Gastrocnemius medialis (tissue), 4 donors: ENCODE measurements around the gene MAST2.

Experiments
- POLR2A ChIP-seq, 2 donors: fragments of 450-650 bp; IDR thresholded peaks; one replicate each; pipeline ENCODE4 v1.6.1; 2017; ENCODE audit warnings: antibody characterized with exemption in 2 of 2, mild to moderate bottlenecking in 2 of 2, moderate library complexity in 2 of 2
- TF ChIP-seq, protein P1 (sequence below), 5 experiments: fragments of 450-650 bp in 3 of 5; fragments of 200-600 bp in 2 of 5; sonication (generic) in 2 of 5; IDR thresholded peaks in 4 of 5; conservative IDR thresholded peaks in 1 of 5; 1 replicate in 4 of 5; 2 replicates in 1 of 5; pipeline ENCODE4 v1.5.1; 2016 to 2019; ENCODE audit warnings: antibody characterized with exemption in 5 of 5, mild to moderate bottlenecking in 3 of 5, moderate library complexity in 3 of 5

DNA sequence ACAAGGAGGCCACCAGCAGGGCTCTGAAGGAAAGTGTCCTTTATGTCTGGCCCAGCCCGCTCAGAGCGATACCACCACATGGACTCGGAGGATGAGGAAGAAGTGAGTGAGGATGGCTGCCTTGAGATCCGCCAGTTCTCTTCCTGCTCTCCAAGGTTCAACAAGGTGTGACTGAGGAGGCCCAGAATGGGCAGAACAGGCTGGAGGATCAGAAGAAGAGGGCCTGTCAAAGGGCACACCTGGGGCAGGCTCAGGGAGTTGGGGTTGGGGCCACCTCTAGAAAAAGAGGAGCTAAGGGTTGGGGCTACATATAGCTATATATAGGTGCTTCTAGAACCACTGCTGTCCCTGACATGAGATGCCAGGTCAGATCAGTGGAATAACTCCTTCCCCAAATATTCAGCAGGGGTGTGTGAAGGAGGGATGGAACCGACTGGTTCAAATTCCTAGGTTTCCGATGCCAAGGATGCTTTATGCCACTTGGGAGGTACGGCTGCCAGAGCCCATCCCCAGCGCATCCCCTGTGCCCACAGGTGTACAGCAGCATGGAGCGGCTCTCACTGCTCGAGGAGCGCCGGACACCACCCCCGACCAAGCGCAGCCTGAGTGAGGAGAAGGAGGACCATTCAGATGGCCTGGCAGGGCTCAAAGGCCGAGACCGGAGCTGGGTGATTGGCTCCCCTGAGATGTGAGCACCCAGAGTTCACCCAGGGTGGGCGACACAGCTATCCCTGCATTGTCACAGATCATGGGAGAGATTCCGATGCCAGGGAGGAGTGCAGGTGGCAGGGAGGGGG, 226.9 kb downstream of the MAST2 start:
- no peak for TF ChIP-seq POLR2A (IDR thresholded peaks at IDR 0.05)
- TF ChIP-seq, protein P1, sequence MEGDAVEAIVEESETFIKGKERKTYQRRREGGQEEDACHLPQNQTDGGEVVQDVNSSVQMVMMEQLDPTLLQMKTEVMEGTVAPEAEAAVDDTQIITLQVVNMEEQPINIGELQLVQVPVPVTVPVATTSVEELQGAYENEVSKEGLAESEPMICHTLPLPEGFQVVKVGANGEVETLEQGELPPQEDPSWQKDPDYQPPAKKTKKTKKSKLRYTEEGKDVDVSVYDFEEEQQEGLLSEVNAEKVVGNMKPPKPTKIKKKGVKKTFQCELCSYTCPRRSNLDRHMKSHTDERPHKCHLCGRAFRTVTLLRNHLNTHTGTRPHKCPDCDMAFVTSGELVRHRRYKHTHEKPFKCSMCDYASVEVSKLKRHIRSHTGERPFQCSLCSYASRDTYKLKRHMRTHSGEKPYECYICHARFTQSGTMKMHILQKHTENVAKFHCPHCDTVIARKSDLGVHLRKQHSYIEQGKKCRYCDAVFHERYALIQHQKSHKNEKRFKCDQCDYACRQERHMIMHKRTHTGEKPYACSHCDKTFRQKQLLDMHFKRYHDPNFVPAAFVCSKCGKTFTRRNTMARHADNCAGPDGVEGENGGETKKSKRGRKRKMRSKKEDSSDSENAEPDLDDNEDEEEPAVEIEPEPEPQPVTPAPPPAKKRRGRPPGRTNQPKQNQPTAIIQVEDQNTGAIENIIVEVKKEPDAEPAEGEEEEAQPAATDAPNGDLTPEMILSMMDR (IDR thresholded peaks at IDR 0.05 in 4 of 5, conservative IDR thresholded peaks at IDR 0.05 in 1 of 5): no peak
